ENCODE data around the gene ITFG1. TPM values are rescaled to one million over a fixed set of nuclear protein-coding genes. Genes with fewer than 3 reads are reported as not detected.

The ITFG1 gene
- total RNA-seq, 1 donor from 2014 or later = 41.3 TPM

- Mint-ChIP-seq H3K27ac (no peak overlapping the region), H3K36me3 (ENCODE audit: insufficient read depth) (no peaks in the 10 kb centered on the region), H3K4me1 (ENCODE audit: low read depth) (no peaks in the 10 kb centered on the region), H3K9me3 (ENCODE audit: low read depth) (no peaks in the 10 kb centered on the region), H3K27me3 (no peaks in the 10 kb centered on the region), H3K4me3 (ENCODE audit: low read depth) (no peak overlapping the region)
- DNase-seq (ENCODE audit: low spot score, unreplicated experiment) = no peak
- TF ChIP-seq CTCF (IDR thresholded peaks at IDR 0.05; ENCODE audit: unreplicated experiment) = no peak
Measured at GRCh38 chr16:47386201-47386718, 74.6 kb downstream of the ITFG1 start.

GRCh38 chr16:47382362-47382761 lies 78.5 kb downstream of the ITFG1 start:
- H3K4me3 Mint-ChIP-seq (ENCODE audit: low read depth) = no peak overlapping the region
- peaks cover 5% of the 10 kb centered on the region for H3K4me1 Mint-ChIP-seq (ENCODE audit: low read depth)
- H3K27me3 Mint-ChIP-seq = no peaks in the 10 kb centered on the region
- peaks cover 3% of the 10 kb centered on the region for H3K36me3 Mint-ChIP-seq (ENCODE audit: insufficient read depth)
- no peak for DNase-seq (ENCODE audit: low spot score, unreplicated experiment)
- H3K27ac Mint-ChIP-seq = no peak overlapping the region
- H3K9me3 Mint-ChIP-seq (ENCODE audit: low read depth) = no peaks in the 10 kb centered on the region
- TF ChIP-seq CTCF (IDR thresholded peaks at IDR 0.05; ENCODE audit: unreplicated experiment) = no peak

GRCh38 chr16:47377154-47377553 lies 83.7 kb downstream of the ITFG1 start:
- Mint-ChIP-seq H3K4me3 (ENCODE audit: low read depth) (no peak overlapping the region), H3K27ac (no peak overlapping the region), H3K27me3 (no peaks in the 10 kb centered on the region), H3K4me1 (ENCODE audit: low read depth) (peaks cover 10% of the 10 kb centered on the region), H3K9me3 (ENCODE audit: low read depth) (no peaks in the 10 kb centered on the region), H3K36me3 (ENCODE audit: insufficient read depth) (peaks cover 8% of the 10 kb centered on the region)
- DNase-seq (ENCODE audit: low spot score, unreplicated experiment) = no peak
- no peak for TF ChIP-seq CTCF (IDR thresholded peaks at IDR 0.05; ENCODE audit: unreplicated experiment)

- Mint-ChIP-seq H3K9me3 (ENCODE audit: low read depth) (no peaks in the 10 kb centered on the region), H3K27me3 (no peaks in the 10 kb centered on the region), H3K4me1 (ENCODE audit: low read depth) (peaks cover 8% of the 10 kb centered on the region), H3K27ac (no peak overlapping the region), H3K36me3 (ENCODE audit: insufficient read depth) (peaks cover 12% of the 10 kb centered on the region), H3K4me3 (ENCODE audit: low read depth) (no peak overlapping the region)
- no peak for DNase-seq (ENCODE audit: low spot score, unreplicated experiment)
- no peak for TF ChIP-seq CTCF (IDR thresholded peaks at IDR 0.05; ENCODE audit: unreplicated experiment)
Measured at GRCh38 chr16:47375423-47375822, 85.4 kb downstream of the ITFG1 start.

- no peak overlapping the region for H3K4me3 Mint-ChIP-seq (ENCODE audit: low read depth)
- peaks cover 5% of the 10 kb centered on the region for H3K4me1 Mint-ChIP-seq (ENCODE audit: low read depth)
- no peak overlapping the region for H3K27ac Mint-ChIP-seq
- H3K36me3 Mint-ChIP-seq (ENCODE audit: insufficient read depth) = peaks cover 12% of the 10 kb centered on the region
- H3K9me3 Mint-ChIP-seq (ENCODE audit: low read depth) = no peaks in the 10 kb centered on the region
- no peak for DNase-seq (ENCODE audit: low spot score, unreplicated experiment)
- no peaks in the 10 kb centered on the region for H3K27me3 Mint-ChIP-seq
- no peak for TF ChIP-seq CTCF (IDR thresholded peaks at IDR 0.05; ENCODE audit: unreplicated experiment)
Measured at GRCh38 chr16:47374629-47375028, 86.2 kb downstream of the ITFG1 start.
